GM21423 (cell line): Measurements from ENCODE around the gene VAV3.
"Not testable (repeated sequence)": the region's sequence is repeated elsewhere in the genome, so short reads cannot be mapped to it uniquely, and the experiment has no call there.

ENCODE experiments used
- ATAC-seq: cut with Tn5 transposase; IDR thresholded peaks from one replicate; pipeline ENCODE4 v1.9.1; 2021; ENCODE audit warnings: mild to moderate bottlenecking, moderate library complexity; ENCODE audit not compliant: unreplicated experiment

The VAV3 gene

GRCh38 chr1:107895403-107896191, 69.4 kb downstream of the VAV3 start:
- no peak for ATAC-seq

- ATAC-seq, result no peak
Measured at GRCh38 chr1:107894605-107895004, 70.4 kb downstream of the VAV3 start.

GRCh38 chr1:107893350-107893749, 71.6 kb downstream of the VAV3 start:
- ATAC-seq, result not testable (repeated sequence)

GRCh38 chr1:107889524-107889923, 75.5 kb downstream of the VAV3 start:
- ATAC-seq, result no peak

- no peak for ATAC-seq
Measured at GRCh38 chr1:107883562-107883961, 81.4 kb downstream of the VAV3 start.

GRCh38 chr1:107879927-107880326, 85.1 kb downstream of the VAV3 start:
- no peak for ATAC-seq

- ATAC-seq, result no peak
Measured at GRCh38 chr1:107879346-107879745, 85.6 kb downstream of the VAV3 start.

- ATAC-seq, result no peak
Measured at GRCh38 chr1:107877745-107878144, 87.2 kb downstream of the VAV3 start.

- no peak for ATAC-seq
Measured at GRCh38 chr1:107877092-107877491, 87.9 kb downstream of the VAV3 start.

GRCh38 chr1:107875689-107876088, 89.3 kb downstream of the VAV3 start:
- ATAC-seq, result no peak

- no peak for ATAC-seq
Measured at GRCh38 chr1:107874221-107874620, 90.8 kb downstream of the VAV3 start.

- no peak for ATAC-seq
Measured at GRCh38 chr1:107871687-107872395, 93.1 kb downstream of the VAV3 start.

- ATAC-seq, result no peak
Measured at GRCh38 chr1:107871259-107871658, 93.7 kb downstream of the VAV3 start.

GRCh38 chr1:107870696-107871095, 94.3 kb downstream of the VAV3 start:
- ATAC-seq, result no peak

GRCh38 chr1:107867897-107868296, 97.1 kb downstream of the VAV3 start:
- no peak for ATAC-seq

- ATAC-seq, result no peak
Measured at GRCh38 chr1:107867422-107867821, 97.6 kb downstream of the VAV3 start.

- no peak for ATAC-seq
Measured at GRCh38 chr1:107866870-107867269, 98.1 kb downstream of the VAV3 start.

- ATAC-seq, result no peak
Measured at GRCh38 chr1:107865627-107866026, 99.4 kb downstream of the VAV3 start.

- ATAC-seq, result no peak
Measured at GRCh38 chr1:107863342-107863741, 101.6 kb downstream of the VAV3 start.

GRCh38 chr1:107862064-107862463, 102.9 kb downstream of the VAV3 start:
- ATAC-seq, result no peak

GRCh38 chr1:107858323-107858722, 106.7 kb downstream of the VAV3 start:
- no peak for ATAC-seq

GRCh38 chr1:107851418-107851817, 113.6 kb downstream of the VAV3 start:
- ATAC-seq, result no peak
